Testis (tissue), 2 donors: ENCODE results near the gene PSD4.

Experiments used
- POLR2A ChIP-seq: fragments of 450-650 bp; IDR thresholded peaks from one replicate; pipeline ENCODE4 v1.6.1; 2017; ENCODE audit warnings: antibody characterized with exemption, mild to moderate bottlenecking, moderate library complexity
- TF ChIP-seq, protein P1 (sequence below), 3 experiments: fragments of 450-650 bp in 2 of 3; fragments of 200-600 bp in 1 of 3; sonication (generic) in 1 of 3; IDR thresholded peaks; one replicate each; pipeline ENCODE4 v1.5.1; 2016 to 2019; ENCODE audit warnings: antibody characterized with exemption in 3 of 3, mild to moderate bottlenecking in 2 of 3, moderate library complexity in 1 of 3

DNA sequence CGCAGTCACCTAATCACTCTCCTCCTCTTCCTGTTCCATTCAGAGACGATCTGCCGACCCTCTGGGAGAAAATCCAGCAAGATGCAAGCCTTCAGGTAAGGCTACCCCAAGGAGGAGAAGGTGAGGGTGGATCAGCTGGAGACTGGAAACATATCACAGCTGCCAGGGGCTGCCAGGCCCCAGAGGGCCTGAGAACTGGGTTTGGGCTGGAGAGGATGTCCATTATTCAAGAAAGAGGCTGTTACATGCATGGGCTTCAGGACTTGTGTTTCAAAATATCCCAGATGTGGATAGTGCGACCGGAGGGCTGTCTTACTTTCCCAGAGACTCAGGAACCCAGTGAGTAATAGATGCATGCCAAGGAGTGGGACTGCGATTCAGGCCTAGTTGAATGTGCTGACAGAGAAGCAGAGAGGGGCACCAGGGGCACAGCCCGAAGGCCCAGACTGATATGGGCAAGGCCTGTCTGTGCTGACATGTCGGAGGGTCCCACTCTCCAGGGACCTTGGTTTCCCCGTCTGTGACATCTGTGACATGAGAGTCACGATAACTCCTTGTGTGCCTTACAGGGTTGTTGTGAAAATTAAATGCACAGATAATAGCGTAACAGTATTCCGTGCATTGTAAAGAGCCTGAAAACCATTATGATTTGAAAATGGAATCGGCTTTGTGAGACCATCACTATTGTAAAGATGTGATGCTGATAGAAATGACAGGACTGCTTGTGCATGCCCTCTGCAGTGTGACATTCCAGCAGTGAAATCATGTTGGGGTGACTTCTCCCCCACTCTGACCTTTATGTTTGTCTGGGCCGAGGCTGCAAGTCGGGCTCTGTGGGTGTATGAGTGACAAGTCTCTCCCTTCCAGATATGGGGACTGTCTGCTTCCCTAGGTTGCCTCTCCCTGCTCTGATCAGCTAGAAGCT, 45.9 kb upstream of the PSD4 start:
- TF ChIP-seq, protein P1, sequence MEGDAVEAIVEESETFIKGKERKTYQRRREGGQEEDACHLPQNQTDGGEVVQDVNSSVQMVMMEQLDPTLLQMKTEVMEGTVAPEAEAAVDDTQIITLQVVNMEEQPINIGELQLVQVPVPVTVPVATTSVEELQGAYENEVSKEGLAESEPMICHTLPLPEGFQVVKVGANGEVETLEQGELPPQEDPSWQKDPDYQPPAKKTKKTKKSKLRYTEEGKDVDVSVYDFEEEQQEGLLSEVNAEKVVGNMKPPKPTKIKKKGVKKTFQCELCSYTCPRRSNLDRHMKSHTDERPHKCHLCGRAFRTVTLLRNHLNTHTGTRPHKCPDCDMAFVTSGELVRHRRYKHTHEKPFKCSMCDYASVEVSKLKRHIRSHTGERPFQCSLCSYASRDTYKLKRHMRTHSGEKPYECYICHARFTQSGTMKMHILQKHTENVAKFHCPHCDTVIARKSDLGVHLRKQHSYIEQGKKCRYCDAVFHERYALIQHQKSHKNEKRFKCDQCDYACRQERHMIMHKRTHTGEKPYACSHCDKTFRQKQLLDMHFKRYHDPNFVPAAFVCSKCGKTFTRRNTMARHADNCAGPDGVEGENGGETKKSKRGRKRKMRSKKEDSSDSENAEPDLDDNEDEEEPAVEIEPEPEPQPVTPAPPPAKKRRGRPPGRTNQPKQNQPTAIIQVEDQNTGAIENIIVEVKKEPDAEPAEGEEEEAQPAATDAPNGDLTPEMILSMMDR (IDR thresholded peaks at IDR 0.05) = no peak
- no peak for TF ChIP-seq POLR2A
